Thymus (tissue), 11 donors: ENCODE data around the gene BCAT1. TPM values are rescaled to one million over a fixed set of nuclear protein-coding genes. Genes with fewer than 3 reads are reported as not detected.

Experiments used
- DNase-seq, 9 donors: peaks; one replicate each; pipeline ENCODE4 v3.0.0-alpha.2; 2013; ENCODE audit warnings: low spot score in 9 of 9, low read depth in 6 of 9, missing footprints in 1 of 9
- H3K27ac ChIP-seq, 2 donors: one replicate each; pipeline ENCODE4 v1.5.1; 2013; ENCODE audit warnings: control low read depth in 1 of 2, low read depth in 1 of 2, low read length in 1 of 2, mild to moderate bottlenecking in 1 of 2, moderate library complexity in 1 of 2
- H3K27me3 ChIP-seq, 2 donors: one replicate each; pipeline ENCODE4 v1.5.1; 2013; ENCODE audit warnings: low read length in 1 of 2; ENCODE audit not compliant: control insufficient read depth in 2 of 2, insufficient read depth in 1 of 2
- H3K36me3 ChIP-seq, 2 donors: one replicate each; pipeline ENCODE4 v1.5.1; 2013; ENCODE audit warnings: low read length in 1 of 2, mild to moderate bottlenecking in 1 of 2, moderate library complexity in 1 of 2; ENCODE audit not compliant: control insufficient read depth in 2 of 2, insufficient read depth in 2 of 2
- H3K4me1 ChIP-seq, 2 donors: one replicate each; pipeline ENCODE4 v1.5.1; 2013; ENCODE audit warnings: low read length in 2 of 2; ENCODE audit not compliant: control insufficient read depth in 2 of 2, insufficient read depth in 2 of 2
- H3K4me3 ChIP-seq, 2 donors: one replicate each; pipeline ENCODE4 v1.5.1; 2013; ENCODE audit warnings: low read length in 2 of 2, control low read depth in 1 of 2, mild to moderate bottlenecking in 1 of 2
- H3K9me3 ChIP-seq, 2 donors: one replicate each; pipeline ENCODE4 v1.5.1; 2013; ENCODE audit warnings: low read length in 1 of 2, mild to moderate bottlenecking in 1 of 2; ENCODE audit not compliant: control insufficient read depth in 2 of 2, insufficient read depth in 1 of 2
- WGBS: extraction: QIAGEN DNeasy Blood & Tissue Kit; methylation state at CpG from one replicate; pipeline ENCODE4 v1.1.7; 2013; 5-methylcytosine and 5-hydroxymethylcytosine counted together
- polyA plus RNA-seq: library from polyadenylated mRNA; stranded (reverse); fragments of 200-250 nt; gene quantifications from one replicate; pipeline ENCODE4 v1.2.3, GENCODE V29; 2013
- total RNA-seq: library from RNA; stranded (reverse); fragments of 120-200 nt; gene quantifications from one replicate; pipeline ENCODE4 v1.2.4, GENCODE V29; 2013
- donor health status: healthy.

BCAT1 gene
- total and polyA plus RNA-seq, 2 donors: 6.0 to 18.5 TPM

GRCh38 chr12:24901576-24902461 is 47.1 kb downstream of the BCAT1 start:
- Histone ChIP-seq H3K27ac (no peak overlapping the region), H3K4me1 (peaks cover 19 to 27% of the 10 kb centered on the region in 2 donors), H3K9me3 (no peaks in the 10 kb centered on the region), H3K4me3 (peak overlapping the region; percentile 46 to 63), H3K27me3 (peaks cover 13 to 29% of the 10 kb centered on the region in 2 donors), H3K36me3 (no peaks in the 10 kb centered on the region)
- peak in 3 of 9 donors; percentile 4 to 21 (median 7) for DNase-seq
- WGBS: 48% methylated on average over 33 of the region's 33 CpGs

- H3K27me3 ChIP-seq: peaks cover 13 to 29% of the 10 kb centered on the region in 2 donors
- no peaks in the 10 kb centered on the region for H3K36me3 ChIP-seq
- no peak overlapping the region for H3K27ac ChIP-seq
- no peak for DNase-seq
- no peak overlapping the region for H3K4me3 ChIP-seq
- WGBS: 97% methylated on average over 3 of the region's 3 CpGs
- no peaks in the 10 kb centered on the region for H3K9me3 ChIP-seq
- peaks cover 19 to 27% of the 10 kb centered on the region in 2 donors for H3K4me1 ChIP-seq
Observed at GRCh38 chr12:24900196-24900595, 48.7 kb downstream of the BCAT1 start.

DNA sequence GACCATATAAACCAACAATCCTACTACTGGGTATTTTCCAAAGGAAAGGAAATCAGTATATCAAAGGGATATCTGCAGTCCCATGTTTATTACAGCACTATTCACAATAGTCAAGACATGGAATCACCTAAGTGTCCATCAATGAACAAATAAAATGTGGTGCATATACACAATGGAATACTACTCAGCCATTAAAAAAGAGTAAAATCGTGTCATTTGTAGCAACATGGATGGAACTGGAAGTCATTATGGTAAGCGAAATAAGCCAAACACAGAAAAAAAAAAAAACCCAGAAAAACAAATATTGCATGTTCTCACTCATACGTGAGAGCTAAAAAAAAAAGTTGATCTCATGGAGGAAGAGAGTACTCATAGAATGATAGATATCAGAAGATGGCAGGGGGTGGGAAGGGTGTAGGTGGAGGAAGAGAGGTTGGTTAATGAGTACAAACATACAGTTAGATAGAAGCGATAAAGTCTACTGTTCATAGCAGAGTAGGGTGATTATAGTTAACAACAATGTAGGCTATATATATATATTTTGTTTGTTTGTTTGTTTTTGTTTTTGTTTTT is 49.3 kb downstream of the BCAT1 start:
- Histone ChIP-seq H3K4me3 (no peak overlapping the region), H3K9me3 (no peaks in the 10 kb centered on the region), H3K27me3 (peaks cover 13 to 29% of the 10 kb centered on the region in 2 donors), H3K4me1 (peaks cover 19 to 27% of the 10 kb centered on the region in 2 donors), H3K36me3 (no peaks in the 10 kb centered on the region), H3K27ac (no peak overlapping the region)
- 97% methylated on average over 4 of the region's 4 CpGs for WGBS
- no peak for DNase-seq

DNA sequence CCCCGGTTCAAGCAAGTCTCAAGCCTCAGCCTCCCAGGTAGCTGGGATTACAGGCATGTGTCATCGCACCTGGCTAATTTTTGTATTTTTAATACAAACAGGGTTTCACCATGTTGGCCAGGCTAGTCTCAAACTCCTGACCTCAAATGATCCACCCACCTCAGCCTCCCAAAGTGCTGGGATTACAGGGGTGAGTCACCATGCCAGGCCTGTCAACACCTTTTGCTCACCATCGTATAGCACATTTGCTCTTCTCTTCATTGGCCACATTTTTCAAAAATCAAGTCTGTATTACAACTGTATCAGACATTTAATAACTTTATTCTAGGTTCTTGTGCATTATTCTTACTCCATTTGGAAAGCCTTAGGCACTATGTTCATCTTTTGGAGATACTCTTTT is 50.3 kb downstream of the BCAT1 start:
- peaks cover 13 to 20% of the 10 kb centered on the region in 2 donors for H3K27me3 ChIP-seq
- 98% methylated on average over 3 of the region's 3 CpGs for WGBS
- H3K9me3 ChIP-seq: no peaks in the 10 kb centered on the region
- peaks cover 14 to 21% of the 10 kb centered on the region in 2 donors for H3K4me1 ChIP-seq
- H3K27ac ChIP-seq: no peak overlapping the region
- no peak for DNase-seq
- H3K36me3 ChIP-seq: no peaks in the 10 kb centered on the region
- no peak overlapping the region for H3K4me3 ChIP-seq

DNA sequence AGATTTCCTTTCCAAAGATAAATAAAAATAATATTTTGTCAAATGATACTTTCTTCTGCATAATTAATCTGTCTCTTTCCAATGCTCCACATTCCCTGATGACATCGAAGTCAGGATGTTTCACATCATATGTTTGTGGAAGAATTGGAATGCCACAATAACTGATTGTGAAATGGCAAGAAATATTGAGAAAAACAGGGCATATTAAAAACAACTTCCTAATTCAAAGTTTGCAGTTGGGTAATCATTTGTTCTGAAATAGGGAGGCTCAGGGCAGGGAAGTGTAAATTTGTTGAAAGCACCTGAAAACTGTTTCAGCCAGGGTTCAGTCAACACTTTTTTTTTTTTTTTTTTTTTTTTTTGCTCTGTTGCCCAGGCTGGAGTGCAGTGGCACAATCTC is 50.7 kb downstream of the BCAT1 start:
- Histone ChIP-seq H3K27me3 (peaks cover 13 to 16% of the 10 kb centered on the region in 2 donors), H3K27ac (no peak overlapping the region), H3K36me3 (no peaks in the 10 kb centered on the region), H3K9me3 (no peaks in the 10 kb centered on the region), H3K4me1 (peaks cover 10 to 17% of the 10 kb centered on the region in 2 donors), H3K4me3 (no peak overlapping the region)
- no peak for DNase-seq
- WGBS: 96% methylated on average over 1 of the region's 1 CpG

GRCh38 chr12:24896171-24896570 is 52.7 kb downstream of the BCAT1 start:
- H3K36me3 ChIP-seq: no peaks in the 10 kb centered on the region
- no peaks in the 10 kb centered on the region for H3K27me3 ChIP-seq
- no peak for DNase-seq
- H3K9me3 ChIP-seq: no peaks in the 10 kb centered on the region
- no peak overlapping the region for H3K27ac ChIP-seq
- H3K4me1 ChIP-seq: peaks cover 0 to 2% of the 10 kb centered on the region in 2 donors
- 95% methylated on average over 6 of the region's 6 CpGs for WGBS
- no peak overlapping the region for H3K4me3 ChIP-seq

DNA sequence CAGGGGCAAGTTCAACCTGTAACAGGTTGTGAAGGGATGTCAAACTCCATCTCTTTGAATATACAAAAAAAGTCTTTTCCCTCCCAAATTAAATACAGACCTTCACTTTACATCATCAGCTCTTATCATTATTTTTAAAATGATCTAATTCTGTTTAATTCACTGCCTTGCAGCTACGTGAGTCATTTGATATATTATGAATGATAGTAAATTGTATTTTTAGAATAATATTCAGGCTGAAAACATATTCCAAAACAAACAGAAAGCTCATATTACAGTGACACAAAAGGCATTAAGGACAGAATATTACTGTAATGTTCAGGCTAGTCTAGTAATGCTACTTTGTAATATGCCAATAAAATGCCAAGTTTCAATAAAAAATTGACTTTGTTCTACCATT is 53.3 kb downstream of the BCAT1 start:
- H3K36me3 ChIP-seq: no peaks in the 10 kb centered on the region
- no peak for DNase-seq
- H3K4me3 ChIP-seq: no peak overlapping the region
- H3K9me3 ChIP-seq: no peaks in the 10 kb centered on the region
- 90% methylated on average over 1 of the region's 1 CpG for WGBS
- no peaks in the 10 kb centered on the region for H3K27me3 ChIP-seq
- peaks cover 0 to 2% of the 10 kb centered on the region in 2 donors for H3K4me1 ChIP-seq
- H3K27ac ChIP-seq: no peak overlapping the region

GRCh38 chr12:24894879-24895278 is 54.0 kb downstream of the BCAT1 start:
- Histone ChIP-seq H3K27ac (no peak overlapping the region), H3K4me3 (no peak overlapping the region), H3K4me1 (no peaks in the 10 kb centered on the region), H3K9me3 (no peaks in the 10 kb centered on the region), H3K36me3 (no peaks in the 10 kb centered on the region), H3K27me3 (no peaks in the 10 kb centered on the region)
- no peak for DNase-seq
- WGBS: 96% methylated on average over 3 of the region's 3 CpGs

DNA sequence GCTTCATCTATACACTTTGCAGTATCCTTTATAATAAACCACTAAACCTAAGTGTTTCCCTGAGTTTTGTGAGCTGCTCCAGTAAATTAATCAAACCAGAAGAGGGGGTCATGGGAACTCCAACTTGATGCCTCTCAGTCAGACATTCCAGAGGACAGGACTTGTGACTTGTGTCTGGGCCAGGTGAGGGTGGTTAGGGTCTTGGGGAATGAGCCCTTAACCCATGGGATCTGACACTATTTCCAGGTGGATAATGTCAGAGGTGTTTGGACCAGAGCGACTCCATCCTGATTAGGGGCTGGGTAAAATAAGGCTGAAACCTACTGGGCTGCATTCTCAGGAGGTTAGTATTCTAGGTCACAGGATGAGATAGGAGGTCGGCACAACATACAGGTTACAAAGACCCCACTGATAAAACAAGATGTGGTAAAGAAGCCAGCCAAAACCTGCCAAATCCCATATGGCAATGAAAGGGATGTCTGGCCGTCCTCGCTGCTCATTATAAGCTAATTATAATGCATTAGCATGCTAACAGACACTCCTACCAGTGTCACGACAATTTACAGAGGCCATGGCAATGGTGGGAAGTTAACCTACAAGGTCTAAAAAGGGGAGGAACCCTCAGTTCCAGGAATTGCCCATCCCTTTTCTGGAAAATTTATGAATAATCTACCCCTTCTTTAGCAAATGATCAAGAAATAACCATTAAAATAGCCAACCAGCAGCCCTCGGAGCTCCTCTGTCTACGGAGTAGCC is 58.7 kb downstream of the BCAT1 start:
- H3K36me3 ChIP-seq: no peaks in the 10 kb centered on the region
- DNase-seq: no peak
- H3K27me3 ChIP-seq: no peaks in the 10 kb centered on the region
- H3K4me1 ChIP-seq: no peaks in the 10 kb centered on the region
- no peak overlapping the region for H3K4me3 ChIP-seq
- no peaks in the 10 kb centered on the region for H3K9me3 ChIP-seq
- 99% methylated on average over 7 of the region's 7 CpGs for WGBS
- H3K27ac ChIP-seq: no peak overlapping the region
